ENCODE results near the gene MT1F. TPM values are rescaled to one million over a fixed set of nuclear protein-coding genes. Genes with fewer than 3 reads are reported as not detected.
A peak's percentile ranks its signal among the peaks of the same experiment; 100 is the strongest.

MT1F gene
- polyA plus RNA-seq, 1 donor from 2014 or later: 1.8 TPM

DNA sequence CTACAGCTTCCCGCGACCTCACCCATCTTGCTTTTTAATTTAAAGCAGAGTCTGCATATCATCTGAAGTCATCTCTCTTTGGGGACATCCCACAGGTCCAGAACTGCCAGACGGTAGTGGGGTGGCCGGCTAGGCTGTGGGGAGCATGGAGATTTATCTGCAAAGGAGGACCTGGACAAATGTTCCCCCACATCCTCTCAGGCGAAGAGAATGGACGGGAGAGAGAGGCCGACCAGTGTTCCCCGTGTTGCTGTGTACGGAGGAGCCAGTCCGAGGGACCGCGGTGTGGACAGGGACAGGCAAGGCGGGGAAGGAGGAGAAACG lies 26.0 kb upstream of the MT1F start:
- peaks cover 96% of the 10 kb centered on the region for H3K27me3 ChIP-seq (ENCODE audit: insufficient read depth, low read depth, low read length)
- no peak overlapping the region for H3K9ac ChIP-seq (ENCODE audit: low read length)
- H3K79me2 ChIP-seq (replicated peaks; ENCODE audit: insufficient read depth, low read length): no peaks in the 10 kb centered on the region
- H3K27ac ChIP-seq (ENCODE audit: low read length): no peak overlapping the region
- H2AFZ ChIP-seq (ENCODE audit: low read depth, low read length): no peak overlapping the region
- peak overlapping the region; percentile 59 for H3K4me3 ChIP-seq (ENCODE audit: low read length)
- no peaks in the 10 kb centered on the region for H3K9me2 ChIP-seq (ENCODE audit: insufficient read depth, low read length)
- TF ChIP-seq, protein P1, sequence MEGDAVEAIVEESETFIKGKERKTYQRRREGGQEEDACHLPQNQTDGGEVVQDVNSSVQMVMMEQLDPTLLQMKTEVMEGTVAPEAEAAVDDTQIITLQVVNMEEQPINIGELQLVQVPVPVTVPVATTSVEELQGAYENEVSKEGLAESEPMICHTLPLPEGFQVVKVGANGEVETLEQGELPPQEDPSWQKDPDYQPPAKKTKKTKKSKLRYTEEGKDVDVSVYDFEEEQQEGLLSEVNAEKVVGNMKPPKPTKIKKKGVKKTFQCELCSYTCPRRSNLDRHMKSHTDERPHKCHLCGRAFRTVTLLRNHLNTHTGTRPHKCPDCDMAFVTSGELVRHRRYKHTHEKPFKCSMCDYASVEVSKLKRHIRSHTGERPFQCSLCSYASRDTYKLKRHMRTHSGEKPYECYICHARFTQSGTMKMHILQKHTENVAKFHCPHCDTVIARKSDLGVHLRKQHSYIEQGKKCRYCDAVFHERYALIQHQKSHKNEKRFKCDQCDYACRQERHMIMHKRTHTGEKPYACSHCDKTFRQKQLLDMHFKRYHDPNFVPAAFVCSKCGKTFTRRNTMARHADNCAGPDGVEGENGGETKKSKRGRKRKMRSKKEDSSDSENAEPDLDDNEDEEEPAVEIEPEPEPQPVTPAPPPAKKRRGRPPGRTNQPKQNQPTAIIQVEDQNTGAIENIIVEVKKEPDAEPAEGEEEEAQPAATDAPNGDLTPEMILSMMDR (IDR thresholded peaks at IDR 0.05; ENCODE audit: poor library complexity, severe bottlenecking): no peak
- TF ChIP-seq RAD21 (conservative IDR thresholded peaks at IDR 0.05) (no peak), TAF1 (IDR thresholded peaks at IDR 0.05; ENCODE audit: low read depth) (no peak), POLR2AphosphoS5 (IDR thresholded peaks at IDR 0.05) (no peak), EZH2 (IDR thresholded peaks at IDR 0.05; ENCODE audit: borderline replicate concordance, insufficient read depth, low read length, poor library complexity, severe bottlenecking) (no peak), MXI1 (conservative IDR thresholded peaks at IDR 0.05; ENCODE audit: poor library complexity, severe bottlenecking) (no peak)
- TF ChIP-seq, protein P2, sequence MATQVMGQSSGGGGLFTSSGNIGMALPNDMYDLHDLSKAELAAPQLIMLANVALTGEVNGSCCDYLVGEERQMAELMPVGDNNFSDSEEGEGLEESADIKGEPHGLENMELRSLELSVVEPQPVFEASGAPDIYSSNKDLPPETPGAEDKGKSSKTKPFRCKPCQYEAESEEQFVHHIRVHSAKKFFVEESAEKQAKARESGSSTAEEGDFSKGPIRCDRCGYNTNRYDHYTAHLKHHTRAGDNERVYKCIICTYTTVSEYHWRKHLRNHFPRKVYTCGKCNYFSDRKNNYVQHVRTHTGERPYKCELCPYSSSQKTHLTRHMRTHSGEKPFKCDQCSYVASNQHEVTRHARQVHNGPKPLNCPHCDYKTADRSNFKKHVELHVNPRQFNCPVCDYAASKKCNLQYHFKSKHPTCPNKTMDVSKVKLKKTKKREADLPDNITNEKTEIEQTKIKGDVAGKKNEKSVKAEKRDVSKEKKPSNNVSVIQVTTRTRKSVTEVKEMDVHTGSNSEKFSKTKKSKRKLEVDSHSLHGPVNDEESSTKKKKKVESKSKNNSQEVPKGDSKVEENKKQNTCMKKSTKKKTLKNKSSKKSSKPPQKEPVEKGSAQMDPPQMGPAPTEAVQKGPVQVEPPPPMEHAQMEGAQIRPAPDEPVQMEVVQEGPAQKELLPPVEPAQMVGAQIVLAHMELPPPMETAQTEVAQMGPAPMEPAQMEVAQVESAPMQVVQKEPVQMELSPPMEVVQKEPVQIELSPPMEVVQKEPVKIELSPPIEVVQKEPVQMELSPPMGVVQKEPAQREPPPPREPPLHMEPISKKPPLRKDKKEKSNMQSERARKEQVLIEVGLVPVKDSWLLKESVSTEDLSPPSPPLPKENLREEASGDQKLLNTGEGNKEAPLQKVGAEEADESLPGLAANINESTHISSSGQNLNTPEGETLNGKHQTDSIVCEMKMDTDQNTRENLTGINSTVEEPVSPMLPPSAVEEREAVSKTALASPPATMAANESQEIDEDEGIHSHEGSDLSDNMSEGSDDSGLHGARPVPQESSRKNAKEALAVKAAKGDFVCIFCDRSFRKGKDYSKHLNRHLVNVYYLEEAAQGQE (IDR thresholded peaks at IDR 0.05; ENCODE audit: borderline replicate concordance): no peak
- no peaks in the 10 kb centered on the region for H3K9me3 ChIP-seq (ENCODE audit: low read length)
- no peaks in the 10 kb centered on the region for H3F3A ChIP-seq (ENCODE audit: insufficient read depth, low read length, poor library complexity, severe bottlenecking)
- no peaks in the 10 kb centered on the region for H3K36me3 ChIP-seq (ENCODE audit: insufficient read depth, low read length)
- H4K20me1 ChIP-seq (ENCODE audit: insufficient read depth): no peaks in the 10 kb centered on the region
- H3K4me2 ChIP-seq (ENCODE audit: low read length): no peak overlapping the region

DNA sequence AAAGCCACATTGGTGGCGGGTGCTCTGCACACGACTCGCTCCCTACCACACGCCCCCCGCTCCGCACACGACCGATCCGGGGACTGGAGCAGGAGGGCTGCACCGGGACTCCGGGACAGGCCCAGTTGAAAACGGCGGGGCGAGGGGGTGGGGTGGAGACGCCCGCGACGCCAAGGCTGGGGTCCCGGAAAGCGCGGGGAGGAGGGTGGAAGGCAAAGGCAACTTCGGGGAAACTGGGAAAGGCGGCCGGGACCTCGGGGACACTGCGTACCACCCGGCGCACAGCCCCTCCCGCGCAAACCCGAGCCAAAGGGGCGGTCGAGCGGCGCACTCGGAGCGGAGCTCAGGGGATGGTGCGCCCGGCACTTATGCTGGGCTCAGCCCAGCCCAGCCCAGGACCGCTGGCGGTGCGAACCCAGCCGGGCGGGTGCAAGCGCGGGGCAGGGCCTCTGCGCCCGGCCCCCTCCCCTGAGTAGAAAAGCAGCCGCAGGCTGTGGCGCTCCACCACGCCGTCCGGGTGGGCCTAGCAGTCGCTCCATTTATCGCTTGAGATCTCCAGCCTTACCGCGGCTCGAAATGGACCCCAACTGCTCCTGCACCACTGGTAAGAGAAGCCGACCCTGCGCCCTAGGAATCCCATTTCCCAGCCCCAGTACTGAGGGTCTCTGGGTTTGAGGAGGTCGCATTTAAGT lies 25.5 kb upstream of the MT1F start, which contains the start of gene MT1M:
TSS of gene MT1M (plus strand) at position 504 of the 692 bp plus-strand sequence. CDS start at position 577, 73 bp downstream.
- Histone ChIP-seq H3K9me2 (ENCODE audit: insufficient read depth, low read length) (no peaks in the 10 kb centered on the region), H3K4me3 (ENCODE audit: low read length) (peak within 1 kb of the TSS; percentile 59), H2AFZ (ENCODE audit: low read depth, low read length) (no peak within 1 kb of the TSS), H3F3A (ENCODE audit: insufficient read depth, low read length, poor library complexity, severe bottlenecking) (no peaks in the 10 kb centered on the region), H3K27ac (ENCODE audit: low read length) (no peak within 1 kb of the TSS), H3K79me2 (replicated peaks; ENCODE audit: insufficient read depth, low read length) (no peaks in the 10 kb centered on the region), H3K9ac (ENCODE audit: low read length) (no peak within 1 kb of the TSS), H3K4me2 (ENCODE audit: low read length) (no peak within 1 kb of the TSS), H4K20me1 (ENCODE audit: insufficient read depth) (no peaks in the 10 kb centered on the region), H3K36me3 (ENCODE audit: insufficient read depth, low read length) (no peaks in the 10 kb centered on the region), H3K9me3 (ENCODE audit: low read length) (no peaks in the 10 kb centered on the region), H3K27me3 (ENCODE audit: insufficient read depth, low read depth, low read length) (peaks cover 96% of the 10 kb centered on the region)
- no peak for TF ChIP-seq POLR2AphosphoS5 (IDR thresholded peaks at IDR 0.05)
- TF ChIP-seq EZH2 (IDR thresholded peaks at IDR 0.05; ENCODE audit: borderline replicate concordance, insufficient read depth, low read length, poor library complexity, severe bottlenecking): peak; percentile 68

DNA sequence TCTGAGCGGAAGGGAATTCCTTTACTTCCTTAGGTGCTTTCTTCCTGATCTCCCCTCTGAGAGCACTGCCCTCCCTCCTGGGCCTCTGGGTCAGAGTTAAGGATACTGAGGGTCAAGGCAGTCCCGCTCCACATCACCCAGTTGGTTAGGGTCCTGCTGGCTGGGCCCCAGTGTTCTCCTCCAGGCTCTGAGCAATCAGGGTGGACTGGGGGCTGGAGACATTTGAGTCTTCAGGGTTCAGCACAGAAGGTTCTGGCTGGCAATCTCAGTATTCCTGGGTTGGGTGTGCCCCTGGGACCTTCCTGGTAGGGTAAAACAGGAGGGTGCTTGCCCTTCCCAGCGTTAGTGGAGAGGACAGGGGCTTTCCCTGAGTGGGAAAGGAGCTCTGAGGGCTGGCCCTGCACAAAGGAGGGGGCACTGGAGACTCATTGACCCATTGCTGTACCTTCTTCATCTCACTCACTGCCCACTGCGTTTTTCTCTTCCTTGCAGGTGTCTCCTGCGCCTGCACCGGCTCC lies 24.9 kb upstream of the MT1F start:
- Histone ChIP-seq H3K27me3 (ENCODE audit: insufficient read depth, low read depth, low read length) (peaks cover 99% of the 10 kb centered on the region), H2AFZ (ENCODE audit: low read depth, low read length) (no peak overlapping the region), H3K36me3 (ENCODE audit: insufficient read depth, low read length) (no peaks in the 10 kb centered on the region), H3K4me2 (ENCODE audit: low read length) (no peak overlapping the region), H3K79me2 (replicated peaks; ENCODE audit: insufficient read depth, low read length) (no peaks in the 10 kb centered on the region), H3K27ac (ENCODE audit: low read length) (no peak overlapping the region), H3K9ac (ENCODE audit: low read length) (no peak overlapping the region), H3K9me2 (ENCODE audit: insufficient read depth, low read length) (no peaks in the 10 kb centered on the region), H3K4me3 (ENCODE audit: low read length) (peak overlapping the region; percentile 59), H4K20me1 (ENCODE audit: insufficient read depth) (no peaks in the 10 kb centered on the region), H3F3A (ENCODE audit: insufficient read depth, low read length, poor library complexity, severe bottlenecking) (no peaks in the 10 kb centered on the region), H3K9me3 (ENCODE audit: low read length) (no peaks in the 10 kb centered on the region)
- TF ChIP-seq TAF1 (IDR thresholded peaks at IDR 0.05; ENCODE audit: low read depth): no peak
- no peak for TF ChIP-seq MXI1 (conservative IDR thresholded peaks at IDR 0.05; ENCODE audit: poor library complexity, severe bottlenecking)

Measured in neural cell (in vitro differentiated cells).